ENCODE data around the gene EFHD2. TPM values are rescaled to one million over a fixed set of nuclear protein-coding genes. Genes with fewer than 3 reads are reported as not detected.

The EFHD2 gene
- total RNA-seq, 6 experiments from 2014 or later, result 41.2 to 67.2 (median 65.3) TPM

DNA sequence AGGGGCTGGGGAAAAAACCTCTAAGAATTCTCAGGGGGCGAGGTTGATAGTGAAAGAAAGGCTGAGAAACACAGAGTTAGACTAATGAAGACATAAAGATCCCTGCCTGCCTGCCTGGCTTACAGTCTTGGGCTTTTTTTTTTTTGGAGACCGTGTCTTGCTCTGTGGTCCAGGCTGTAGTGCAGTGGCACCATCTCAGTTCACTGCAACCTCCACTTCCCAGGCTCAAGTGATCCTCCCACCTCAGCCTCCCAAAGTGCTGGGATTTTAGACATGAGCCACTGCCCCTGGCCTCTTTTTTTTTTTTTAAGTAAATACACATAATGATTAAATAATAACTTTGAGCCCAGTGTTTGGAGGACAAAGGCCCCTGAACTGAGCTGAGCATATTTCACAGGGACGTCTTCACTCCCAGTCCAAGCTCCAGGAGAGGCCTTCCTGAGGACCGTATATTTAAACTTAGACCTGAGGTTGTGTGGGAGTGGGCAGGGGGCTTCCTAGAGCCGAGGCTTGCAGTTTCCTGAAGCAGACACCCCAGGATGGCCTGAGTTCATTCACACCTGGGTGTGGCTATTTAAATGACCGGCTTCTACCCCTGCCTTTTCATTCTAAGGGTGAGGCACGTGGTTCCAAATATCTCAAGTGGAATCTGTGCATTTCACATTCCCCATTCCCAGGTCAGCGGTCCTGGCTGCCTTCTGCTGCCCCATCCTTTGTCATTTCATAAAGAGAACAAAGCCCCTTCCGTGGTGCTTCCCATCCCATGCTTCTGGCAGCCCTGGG, 16.0 kb upstream of the EFHD2 start:
- Mint-ChIP-seq H3K27ac (no peak overlapping the region), H3K9me3 (no peaks in the 10 kb centered on the region), H3K4me3 (no peak overlapping the region), H3K36me3 (ENCODE audit: low read depth) (no peaks in the 10 kb centered on the region), H3K27me3 (ENCODE audit: insufficient read depth) (peaks cover 11% of the 10 kb centered on the region), H3K4me1 (ENCODE audit: low read depth) (no peaks in the 10 kb centered on the region)
- TF ChIP-seq, protein P1, sequence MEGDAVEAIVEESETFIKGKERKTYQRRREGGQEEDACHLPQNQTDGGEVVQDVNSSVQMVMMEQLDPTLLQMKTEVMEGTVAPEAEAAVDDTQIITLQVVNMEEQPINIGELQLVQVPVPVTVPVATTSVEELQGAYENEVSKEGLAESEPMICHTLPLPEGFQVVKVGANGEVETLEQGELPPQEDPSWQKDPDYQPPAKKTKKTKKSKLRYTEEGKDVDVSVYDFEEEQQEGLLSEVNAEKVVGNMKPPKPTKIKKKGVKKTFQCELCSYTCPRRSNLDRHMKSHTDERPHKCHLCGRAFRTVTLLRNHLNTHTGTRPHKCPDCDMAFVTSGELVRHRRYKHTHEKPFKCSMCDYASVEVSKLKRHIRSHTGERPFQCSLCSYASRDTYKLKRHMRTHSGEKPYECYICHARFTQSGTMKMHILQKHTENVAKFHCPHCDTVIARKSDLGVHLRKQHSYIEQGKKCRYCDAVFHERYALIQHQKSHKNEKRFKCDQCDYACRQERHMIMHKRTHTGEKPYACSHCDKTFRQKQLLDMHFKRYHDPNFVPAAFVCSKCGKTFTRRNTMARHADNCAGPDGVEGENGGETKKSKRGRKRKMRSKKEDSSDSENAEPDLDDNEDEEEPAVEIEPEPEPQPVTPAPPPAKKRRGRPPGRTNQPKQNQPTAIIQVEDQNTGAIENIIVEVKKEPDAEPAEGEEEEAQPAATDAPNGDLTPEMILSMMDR (IDR thresholded peaks at IDR 0.05), result no peak
- DNase-seq, result no peak

GRCh38 chr1:15394258-15394690, 15.4 kb upstream of the EFHD2 start:
- peaks cover 2% of the 10 kb centered on the region; the same call in 1 of the 2 replicates for H3K9me3 Mint-ChIP-seq
- TF ChIP-seq, protein P1 (IDR thresholded peaks at IDR 0.05), result no peak
- no peak overlapping the region for H3K27ac Mint-ChIP-seq
- no peak overlapping the region for H3K4me3 Mint-ChIP-seq
- H3K4me1 Mint-ChIP-seq (ENCODE audit: low read depth), result no peaks in the 10 kb centered on the region
- peaks cover 9% of the 10 kb centered on the region; the same call in 1 of the 2 replicates for H3K27me3 Mint-ChIP-seq (ENCODE audit: insufficient read depth)
- DNase-seq, result no peak
- no peaks in the 10 kb centered on the region for H3K36me3 Mint-ChIP-seq (ENCODE audit: low read depth)

- H3K4me1 Mint-ChIP-seq (ENCODE audit: low read depth), result 0 out of 2 replicates have a peak, but pooled peaks cover 4% of the 10 kb centered on the region
- H3K4me3 Mint-ChIP-seq, result no peak overlapping the region
- TF ChIP-seq, protein P1 (IDR thresholded peaks at IDR 0.05), result no peak
- H3K27me3 Mint-ChIP-seq (ENCODE audit: insufficient read depth), result peaks cover 7% of the 10 kb centered on the region
- peaks cover 14% of the 10 kb centered on the region for H3K9me3 Mint-ChIP-seq
- no peak for DNase-seq
- H3K27ac Mint-ChIP-seq, result no peak overlapping the region
- H3K36me3 Mint-ChIP-seq (ENCODE audit: low read depth), result no peaks in the 10 kb centered on the region
Observed at GRCh38 chr1:15397236-15397635, 12.5 kb upstream of the EFHD2 start.

DNA sequence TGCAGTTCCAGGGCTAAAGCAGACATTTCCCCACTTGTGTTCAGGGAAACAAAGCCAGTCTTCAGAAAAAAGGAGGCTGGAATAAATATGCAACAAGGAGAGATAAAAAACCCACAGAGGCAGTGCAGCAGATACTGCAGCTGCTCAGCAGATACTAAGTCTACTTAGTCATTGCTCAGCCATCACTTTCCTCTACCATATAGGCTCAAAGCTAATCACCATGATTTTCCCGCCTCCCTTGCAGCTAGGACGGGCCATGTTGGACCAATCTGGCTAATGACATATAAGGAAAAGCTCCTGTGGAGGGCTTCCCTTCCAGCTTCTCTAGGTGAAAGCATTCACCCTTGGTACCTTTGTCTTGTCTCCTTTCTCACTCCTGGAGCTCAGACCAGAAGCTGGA, 10.0 kb upstream of the EFHD2 start:
- no peak overlapping the region for H3K4me3 Mint-ChIP-seq
- H3K4me1 Mint-ChIP-seq (ENCODE audit: low read depth), result 0 out of 2 replicates have a peak, but pooled peaks cover 4% of the 10 kb centered on the region
- H3K36me3 Mint-ChIP-seq (ENCODE audit: low read depth), result no peaks in the 10 kb centered on the region
- TF ChIP-seq, protein P1 (IDR thresholded peaks at IDR 0.05), result no peak
- H3K27ac Mint-ChIP-seq, result no peak overlapping the region
- peaks cover 14% of the 10 kb centered on the region for H3K9me3 Mint-ChIP-seq
- peaks cover 7% of the 10 kb centered on the region for H3K27me3 Mint-ChIP-seq (ENCODE audit: insufficient read depth)
- no peak for DNase-seq

GRCh38 chr1:15400627-15401026, 9.1 kb upstream of the EFHD2 start:
- no peak overlapping the region for H3K27ac Mint-ChIP-seq
- peaks cover 14% of the 10 kb centered on the region for H3K9me3 Mint-ChIP-seq
- peaks cover 7% of the 10 kb centered on the region for H3K27me3 Mint-ChIP-seq (ENCODE audit: insufficient read depth)
- no peak overlapping the region for H3K4me3 Mint-ChIP-seq
- TF ChIP-seq, protein P1 (IDR thresholded peaks at IDR 0.05), result no peak
- 0 out of 2 replicates have a peak, but pooled peaks cover 4% of the 10 kb centered on the region for H3K4me1 Mint-ChIP-seq (ENCODE audit: low read depth)
- H3K36me3 Mint-ChIP-seq (ENCODE audit: low read depth), result no peaks in the 10 kb centered on the region
- no peak for DNase-seq
